PC-9 (cell line): ENCODE results near the gene CYP24A1. TPM values are rescaled to one million over a fixed set of nuclear protein-coding genes. Genes with fewer than 3 reads are reported as not detected.

ENCODE experiments used
- BruUV-seq: library from RNA; stranded (reverse); fragments of 400-500 nt; replicated peaks from 2 replicates; lab custom pipeline; 2021; lab: Mats Ljungman, UMichigan
- CTCF ChIA-PET: fragments of 300-600 bp; sonication (Branson Sonifier 250); formaldehyde crosslinking; loops from one replicate; lab custom pipeline; 2022; ENCODE audit warnings: antibody characterized with exemption; lab: Charles Lee
- POLR2A ChIA-PET: fragments of 300-600 bp; sonication (Branson Sonifier 250); formaldehyde crosslinking; loops from one replicate; lab custom pipeline; 2022; ENCODE audit warnings: antibody characterized with exemption; ENCODE audit not compliant: unreplicated experiment; lab: Charles Lee
- DNase-seq, 2 experiments: peaks; one replicate each; pipeline versions ENCODE4 v3.0.0 to v3.0.0-alpha.2; 2015 to 2022; ENCODE audit warnings: mixed read lengths in 1 of 2
- H2AFZ ChIP-seq: fragments of 200-600 bp; sonication (generic); 2 replicates; pipeline ENCODE4 v1.8.1; 2017; ENCODE audit warnings: antibody characterized with exemption
- H3F3A ChIP-seq: fragments of 200-600 bp; sonication (generic); 2 replicates; pipeline ENCODE4 v1.8.1; 2017; ENCODE audit warnings: antibody characterized with exemption, mild to moderate bottlenecking, low read depth; ENCODE audit not compliant: insufficient read depth
- H3K27ac ChIP-seq: fragments of 200-600 bp; sonication (generic); 2 replicates; pipeline ENCODE4 v1.6.1; 2016; ENCODE audit warnings: mixed run types
- H3K27me3 ChIP-seq: fragments of 200-600 bp; sonication (generic); 2 replicates; pipeline ENCODE4 v1.6.1; 2016; ENCODE audit warnings: low read depth, mixed run types; ENCODE audit not compliant: insufficient read depth
- H3K36me3 ChIP-seq: fragments of 200-600 bp; sonication (generic); 2 replicates; pipeline ENCODE4 v1.6.1; 2016; ENCODE audit warnings: low read depth, mixed run types
- H3K4me1 ChIP-seq: fragments of 200-600 bp; sonication (generic); replicated peaks from 2 replicates; pipeline ENCODE4 v1.6.1; 2016; ENCODE audit warnings: mixed run types; ENCODE audit not compliant: insufficient read depth
- H3K4me2 ChIP-seq: fragments of 200-600 bp; sonication (generic); 2 replicates; pipeline ENCODE4 v1.6.1; 2017; ENCODE audit warnings: mixed run types
- H3K4me3 ChIP-seq: fragments of 200-600 bp; sonication (generic); 2 replicates; pipeline ENCODE4 v1.6.1; 2016; ENCODE audit warnings: mixed run types
- H3K79me2 ChIP-seq: fragments of 200-600 bp; sonication (generic); 2 replicates; pipeline ENCODE4 v1.6.1; 2017; ENCODE audit warnings: low read depth, mixed run types
- H3K9me2 ChIP-seq: fragments of 200-600 bp; sonication (generic); 2 replicates; pipeline ENCODE4 v1.8.1; 2017; ENCODE audit warnings: mild to moderate bottlenecking; ENCODE audit not compliant: insufficient read depth
- H3K9me3 ChIP-seq: fragments of 200-600 bp; sonication (generic); 2 replicates; pipeline ENCODE4 v1.8.1; 2016; ENCODE audit warnings: low read depth; ENCODE audit not compliant: insufficient read depth
- H4K20me1 ChIP-seq: fragments of 200-600 bp; sonication (generic); 2 replicates; pipeline ENCODE4 v1.8.1; 2017; ENCODE audit not compliant: insufficient read depth
- CTCF ChIP-seq: fragments of 200-600 bp; sonication (generic); conservative IDR thresholded peaks from 2 replicates; pipeline ENCODE4 v1.6.1; 2017; ENCODE audit warnings: mixed run types, antibody characterized with exemption, mild to moderate bottlenecking, moderate library complexity
- EZH2 ChIP-seq: fragments of 200-600 bp; sonication (generic); IDR thresholded peaks from 2 replicates; pipeline ENCODE4 v1.8.0; 2017; ENCODE audit warnings: antibody characterized with exemption, low read depth
- intact Hi-C: fragments of 100-400 bp; cut with micrococcal nuclease; formaldehyde crosslinking; loops from one replicate; pipeline ENCODE4 v1.10.0; 2022; ENCODE audit not compliant: unreplicated experiment
- total RNA-seq: library from RNA; stranded (reverse); gene quantifications from 2 replicates; pipeline ENCODE4 v1.2.3, GENCODE V29; 2021

The CYP24A1 gene
- total RNA-seq, 1 experiment from 2014 or later: 4.9 TPM

GRCh38 chr20:54133434-54134427 is 40.1 kb downstream of the CYP24A1 start:
- intact Hi-C loops: loop anchor here (2.0 kb wide), 2 partner anchors 63 to 537 kb away; no protein-coding TSS in a partner anchor
- DNase-seq: peak; percentile 29 to 81
- Histone ChIP-seq H3K27me3 (no peaks in the 10 kb centered on the region), H3K4me2 (peak overlapping the region; percentile 66), H3F3A (peaks cover 58% of the 10 kb centered on the region), H3K9me3 (peaks cover 37% of the 10 kb centered on the region), H3K36me3 (no peaks in the 10 kb centered on the region), H3K9me2 (no peaks in the 10 kb centered on the region), H3K4me3 (peak overlapping the region; percentile 6; the same call in 1 of the 2 replicates), H4K20me1 (no peaks in the 10 kb centered on the region), H3K4me1 (peaks cover 39% of the 10 kb centered on the region), H3K79me2 (no peaks in the 10 kb centered on the region), H3K27ac (peak overlapping the region; percentile 99), H2AFZ (no peak overlapping the region)
- ChIA-PET POLR2A (interaction anchor here (0.5 to 0.6 kb wide), 2 partner anchors 18 to 233 kb away, joined by 3 read pairs; no protein-coding TSS in a partner anchor), CTCF (interaction anchor here (0.6 to 1.0 kb wide), 3 partner anchors 15 to 64 kb away, joined by 3 read pairs; no protein-coding TSS in a partner anchor)
- no TSS peak for BruUV-seq
- TF ChIP-seq EZH2 (no peak), CTCF (no peak)

GRCh38 chr20:54132612-54133433 is 41.0 kb downstream of the CYP24A1 start:
- peak overlapping the region; percentile 6; the same call in 1 of the 2 replicates for H3K4me3 ChIP-seq
- H3F3A ChIP-seq: peaks cover 54% of the 10 kb centered on the region
- H4K20me1 ChIP-seq: no peaks in the 10 kb centered on the region
- ChIA-PET CTCF (interaction anchor here (0.6 kb wide), 2 partner anchors 16 to 786 kb away, joined by 3 to 4 read pairs; no protein-coding TSS in a partner anchor), POLR2A (interaction anchor here (0.6 to 0.7 kb wide), 2 partner anchors 43 to 66 kb away, joined by 4 to 8 read pairs; no protein-coding TSS in a partner anchor)
- H3K4me1 ChIP-seq: peaks cover 48% of the 10 kb centered on the region
- H3K9me3 ChIP-seq: peaks cover 32% of the 10 kb centered on the region
- BruUV-seq: TSS peak; percentile 85
- no peaks in the 10 kb centered on the region for H3K27me3 ChIP-seq
- no peaks in the 10 kb centered on the region for H3K36me3 ChIP-seq
- H2AFZ ChIP-seq: no peak overlapping the region
- peak; percentile 62 to 100 for DNase-seq
- H3K9me2 ChIP-seq: no peaks in the 10 kb centered on the region
- H3K4me2 ChIP-seq: peak overlapping the region; percentile 70
- H3K79me2 ChIP-seq: no peaks in the 10 kb centered on the region
- peak overlapping the region; percentile 99 for H3K27ac ChIP-seq
- TF ChIP-seq CTCF (no peak), EZH2 (no peak)
- intact Hi-C loops: loop anchor here (1.0 to 2.0 kb wide), 4 partner anchors 10 to 66 kb away; no protein-coding TSS in a partner anchor
